Stomach smooth muscle (tissue), 2 donors: Measurements from ENCODE around the gene PPIB.

Experiments
- H3K27ac ChIP-seq: one replicate; pipeline ENCODE4 v1.7.0; 2013; ENCODE audit warnings: mild to moderate bottlenecking, low read length, inconsistent platforms
- H3K27me3 ChIP-seq, 2 donors: one replicate each; pipeline ENCODE4 v1.7.0; 2013; ENCODE audit warnings: low read length in 2 of 2; ENCODE audit not compliant: insufficient read depth in 2 of 2, control insufficient read depth in 1 of 2
- H3K36me3 ChIP-seq, 2 donors: one replicate each; pipeline ENCODE4 v1.7.0; 2013; ENCODE audit warnings: low read length in 2 of 2; ENCODE audit not compliant: control insufficient read depth in 2 of 2, insufficient read depth in 2 of 2
- H3K4me1 ChIP-seq: one replicate; pipeline ENCODE4 v1.7.0; 2013; ENCODE audit warnings: low read length; ENCODE audit not compliant: control insufficient read depth, insufficient read depth
- H3K4me3 ChIP-seq, 2 donors: one replicate each; pipeline ENCODE4 v1.7.0; 2013; ENCODE audit warnings: low read length in 2 of 2
- H3K9ac ChIP-seq, 2 donors: one replicate each; pipeline ENCODE4 v1.7.0; 2013; ENCODE audit warnings: low read length in 2 of 2, mild to moderate bottlenecking in 1 of 2
- H3K9me3 ChIP-seq, 2 donors: one replicate each; pipeline ENCODE4 v1.7.0; 2013; ENCODE audit warnings: low read length in 2 of 2; ENCODE audit not compliant: control insufficient read depth in 2 of 2
- donor health status: healthy.
- donor health status: Pancreatic carcinoma.

Gene PPIB

GRCh38 chr15:64185146-64185911 lies 22.5 kb upstream of the PPIB start:
- no peak overlapping the region for H3K27ac ChIP-seq
- H3K9me3 ChIP-seq: no peaks in the 10 kb centered on the region
- H3K4me3 ChIP-seq: no peak overlapping the region
- no peaks in the 10 kb centered on the region for H3K27me3 ChIP-seq
- H3K4me1 ChIP-seq: no peaks in the 10 kb centered on the region
- H3K36me3 ChIP-seq: peaks cover 5 to 7% of the 10 kb centered on the region in 2 donors
- H3K9ac ChIP-seq: no peak overlapping the region

- H3K4me3 ChIP-seq: no peak overlapping the region
- H3K9me3 ChIP-seq: no peaks in the 10 kb centered on the region
- peaks cover 11 to 15% of the 10 kb centered on the region in 2 donors for H3K36me3 ChIP-seq
- H3K27me3 ChIP-seq: no peaks in the 10 kb centered on the region
- no peak overlapping the region for H3K27ac ChIP-seq
- H3K4me1 ChIP-seq: no peaks in the 10 kb centered on the region
- no peak overlapping the region for H3K9ac ChIP-seq
Measured at GRCh38 chr15:64182859-64183370, 20.1 kb upstream of the PPIB start.

- Histone ChIP-seq H3K9ac (no peak overlapping the region), H3K27me3 (no peaks in the 10 kb centered on the region), H3K27ac (no peak overlapping the region), H3K9me3 (no peaks in the 10 kb centered on the region), H3K4me3 (no peak overlapping the region), H3K36me3 (peaks cover 10 to 15% of the 10 kb centered on the region in 2 donors), H3K4me1 (no peaks in the 10 kb centered on the region)
Measured at GRCh38 chr15:64180235-64180824, 17.5 kb upstream of the PPIB start.

GRCh38 chr15:64166102-64166890 lies 3.5 kb upstream of the PPIB start:
- peaks cover 12% of the 10 kb centered on the region for H3K4me1 ChIP-seq
- H3K9ac ChIP-seq: no peak overlapping the region
- H3K27me3 ChIP-seq: no peaks in the 10 kb centered on the region
- H3K27ac ChIP-seq: no peak overlapping the region
- no peak overlapping the region for H3K4me3 ChIP-seq
- no peaks in the 10 kb centered on the region for H3K9me3 ChIP-seq
- H3K36me3 ChIP-seq: peaks cover 4 to 10% of the 10 kb centered on the region in 2 donors

- Histone ChIP-seq H3K36me3 (peaks cover 10 to 11% of the 10 kb centered on the region in 2 donors), H3K9me3 (no peaks in the 10 kb centered on the region), H3K4me1 (peaks cover 18% of the 10 kb centered on the region), H3K27me3 (no peaks in the 10 kb centered on the region), H3K9ac (no peak overlapping the region), H3K27ac (no peak overlapping the region), H3K4me3 (no peak overlapping the region)
Measured at GRCh38 chr15:64164436-64164835, 1.6 kb upstream of the PPIB start.

GRCh38 chr15:64163659-64164362 lies 989 bp upstream of the PPIB start:
- peaks cover 18% of the 10 kb centered on the region for H3K4me1 ChIP-seq
- H3K27me3 ChIP-seq: no peaks in the 10 kb centered on the region
- H3K9me3 ChIP-seq: no peaks in the 10 kb centered on the region
- peak overlapping the region; percentile 42 to 86 for H3K9ac ChIP-seq
- peak overlapping the region; percentile 54 to 94 for H3K4me3 ChIP-seq
- H3K27ac ChIP-seq: peak overlapping the region; percentile 77
- peaks cover 14 to 15% of the 10 kb centered on the region in 2 donors for H3K36me3 ChIP-seq

GRCh38 chr15:64162478-64162868 lies 349 bp downstream of the PPIB start:
- peaks cover 21% of the 10 kb centered on the region for H3K4me1 ChIP-seq
- peaks cover 28 to 29% of the 10 kb centered on the region in 2 donors for H3K36me3 ChIP-seq
- H3K27ac ChIP-seq: peak overlapping the region; percentile 62
- H3K27me3 ChIP-seq: no peaks in the 10 kb centered on the region
- H3K4me3 ChIP-seq: peak overlapping the region; percentile 80 to 94
- H3K9me3 ChIP-seq: no peaks in the 10 kb centered on the region
- H3K9ac ChIP-seq: peak overlapping the region; percentile 69 to 90

- H3K4me1 ChIP-seq: peaks cover 21% of the 10 kb centered on the region
- peak overlapping the region; percentile 62 for H3K27ac ChIP-seq
- no peaks in the 10 kb centered on the region for H3K27me3 ChIP-seq
- peaks cover 34 to 35% of the 10 kb centered on the region in 2 donors for H3K36me3 ChIP-seq
- H3K9me3 ChIP-seq: no peaks in the 10 kb centered on the region
- peak overlapping the region; percentile 69 to 90 for H3K9ac ChIP-seq
- H3K4me3 ChIP-seq: peak overlapping the region; percentile 80 to 94
Measured at GRCh38 chr15:64161688-64162477, 939 bp downstream of the PPIB start.

- Histone ChIP-seq H3K27ac (no peak overlapping the region), H3K9ac (no peak overlapping the region), H3K27me3 (no peaks in the 10 kb centered on the region), H3K36me3 (peaks cover 48% of the 10 kb centered on the region in 2 donors), H3K9me3 (no peaks in the 10 kb centered on the region), H3K4me3 (no peak overlapping the region), H3K4me1 (peaks cover 25% of the 10 kb centered on the region)
Measured at GRCh38 chr15:64158363-64159134, 4.3 kb downstream of the PPIB start.
